Activated naive CD4-positive, alpha-beta T cell (primary cell): ENCODE measurements around the gene LMNB1.
"Not testable (repeated sequence)": the region's sequence is repeated elsewhere in the genome, so short reads cannot be mapped to it uniquely, and the experiment has no call there.

Experiments used
- DNase-seq, 4 experiments: peaks; one replicate each; lab custom pipeline; 2025; lab: John Stamatoyannopoulos, UW

The LMNB1 gene, protein sequence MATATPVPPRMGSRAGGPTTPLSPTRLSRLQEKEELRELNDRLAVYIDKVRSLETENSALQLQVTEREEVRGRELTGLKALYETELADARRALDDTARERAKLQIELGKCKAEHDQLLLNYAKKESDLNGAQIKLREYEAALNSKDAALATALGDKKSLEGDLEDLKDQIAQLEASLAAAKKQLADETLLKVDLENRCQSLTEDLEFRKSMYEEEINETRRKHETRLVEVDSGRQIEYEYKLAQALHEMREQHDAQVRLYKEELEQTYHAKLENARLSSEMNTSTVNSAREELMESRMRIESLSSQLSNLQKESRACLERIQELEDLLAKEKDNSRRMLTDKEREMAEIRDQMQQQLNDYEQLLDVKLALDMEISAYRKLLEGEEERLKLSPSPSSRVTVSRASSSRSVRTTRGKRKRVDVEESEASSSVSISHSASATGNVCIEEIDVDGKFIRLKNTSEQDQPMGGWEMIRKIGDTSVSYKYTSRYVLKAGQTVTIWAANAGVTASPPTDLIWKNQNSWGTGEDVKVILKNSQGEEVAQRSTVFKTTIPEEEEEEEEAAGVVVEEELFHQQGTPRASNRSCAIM

GRCh38 chr5:126776499-126777256 is at the start of gene LMNB1:
TSS of gene LMNB1 (plus strand) at chr5:126777136. CDS start at chr5:126777509, 373 bp downstream.
- peak; percentile 80 to 95 (median 84) for DNase-seq

DNA sequence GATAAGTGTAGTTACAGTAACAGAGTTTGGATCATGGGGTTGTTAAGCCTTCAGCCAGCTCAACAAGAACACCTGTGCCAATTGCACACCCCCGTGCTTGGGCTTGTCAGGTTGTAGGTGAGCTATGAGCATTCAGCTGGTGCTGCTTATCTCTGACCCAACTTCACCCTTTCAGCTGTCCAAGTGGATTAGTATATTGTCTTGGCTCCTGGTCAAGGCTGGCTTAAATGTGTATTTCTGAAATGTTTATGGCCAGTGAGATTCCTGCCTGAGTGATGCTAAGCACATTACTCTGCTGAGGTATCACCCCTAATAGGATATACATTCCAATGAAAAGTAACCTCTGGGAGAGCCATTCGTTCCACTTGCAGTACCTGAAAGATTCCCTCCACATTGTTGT is 44.2 kb upstream of the LMNB1 start:
- no peak for DNase-seq

DNA sequence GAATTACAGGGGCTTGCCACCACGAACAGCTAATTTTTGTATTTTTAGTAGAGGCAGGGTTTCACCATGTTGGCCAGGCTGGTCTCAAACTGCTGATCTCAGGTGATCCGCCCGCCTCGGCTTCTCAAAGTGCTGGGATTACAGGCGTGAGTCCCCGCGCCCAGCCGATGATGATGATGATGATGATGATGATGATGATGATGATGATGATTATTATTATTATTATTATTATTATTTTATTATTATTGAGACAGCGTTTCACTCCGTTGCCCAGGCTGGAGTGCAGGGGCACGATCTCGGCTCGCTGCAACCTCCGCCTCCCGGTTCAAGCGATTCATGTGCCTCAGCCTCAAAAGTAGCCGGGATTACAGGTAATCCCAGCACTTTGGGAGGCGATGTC is 42.4 kb upstream of the LMNB1 start:
- not testable (repeated sequence) for DNase-seq

- DNase-seq = no peak
Observed at GRCh38 chr5:126736141-126736540, 40.8 kb upstream of the LMNB1 start.

GRCh38 chr5:126741361-126741760 is 35.6 kb upstream of the LMNB1 start:
- DNase-seq = no peak

GRCh38 chr5:126742425-126742824 is 34.5 kb upstream of the LMNB1 start:
- DNase-seq = no peak

GRCh38 chr5:126744836-126745235 is 32.1 kb upstream of the LMNB1 start:
- no peak for DNase-seq

GRCh38 chr5:126745259-126745992 is 31.5 kb upstream of the LMNB1 start:
- DNase-seq = no peak

DNA sequence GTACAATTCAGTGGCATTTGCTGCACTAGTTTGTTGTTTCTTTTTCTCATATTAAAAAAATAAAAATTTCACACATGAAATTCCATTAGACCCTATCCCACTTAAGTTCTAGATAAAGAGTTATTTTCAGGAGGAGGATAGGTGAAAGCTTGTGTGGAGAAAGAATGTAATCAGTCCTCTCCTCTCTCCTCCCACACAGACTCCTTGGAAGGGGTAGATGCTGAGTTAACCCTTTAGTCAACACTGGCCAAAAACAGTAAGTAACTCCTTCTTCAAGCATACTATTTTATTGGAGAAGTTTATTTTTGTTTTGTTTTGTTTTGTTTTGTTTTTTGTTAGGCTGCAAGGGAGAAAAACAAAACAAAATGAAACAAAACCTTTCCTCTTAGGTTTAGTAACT is 30.6 kb upstream of the LMNB1 start:
- DNase-seq = no peak

DNA sequence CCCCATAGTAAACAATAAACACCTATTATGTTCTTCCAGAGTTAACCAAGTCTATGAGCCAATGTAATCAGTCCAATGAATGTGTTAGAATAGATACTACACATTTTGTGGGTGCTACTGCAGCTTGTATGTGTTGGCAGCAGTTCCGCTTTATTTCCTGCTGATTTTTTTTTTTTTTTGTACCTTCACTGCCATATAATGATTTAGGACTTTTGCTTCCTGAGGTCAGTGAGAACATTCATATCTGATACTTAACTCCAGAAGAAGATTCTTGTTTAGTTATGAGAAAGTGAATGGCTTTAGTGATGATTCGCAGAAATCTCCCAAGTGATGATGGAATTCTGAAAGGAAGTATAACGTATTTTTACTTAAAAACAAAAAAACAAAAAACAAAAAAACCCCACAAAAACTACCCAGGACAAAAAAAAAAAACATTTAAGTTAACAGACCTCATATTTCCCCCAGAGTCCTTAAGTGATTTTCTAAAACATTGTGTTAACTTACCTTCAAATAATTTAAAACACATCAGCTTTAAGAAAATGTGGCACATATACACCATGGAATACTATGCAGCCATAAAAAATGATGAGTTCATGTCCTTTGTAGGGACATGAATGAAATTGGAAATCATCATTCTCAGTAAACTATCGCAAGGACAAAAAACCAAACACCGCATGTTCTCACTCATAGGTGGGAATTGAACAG is 24.7 kb upstream of the LMNB1 start:
- no peak for DNase-seq

DNA sequence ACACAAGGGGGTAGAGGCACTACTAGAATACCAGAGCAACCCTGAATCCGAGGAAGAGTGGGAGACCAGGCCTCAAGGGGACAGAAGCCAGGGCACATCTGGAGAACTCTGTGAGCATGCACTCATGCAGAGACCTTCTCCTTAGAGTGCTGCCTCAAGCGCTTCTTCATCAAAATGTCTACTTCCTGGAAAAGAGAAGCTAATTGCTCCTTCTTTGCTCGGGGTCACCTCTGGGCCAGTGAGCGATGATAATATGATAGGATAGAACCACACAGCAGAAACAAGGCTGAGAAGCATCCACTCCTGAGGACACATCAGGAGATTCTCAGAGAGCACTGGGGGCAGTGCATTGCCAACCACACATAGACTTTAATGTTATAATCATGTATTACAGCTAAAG is 23.7 kb upstream of the LMNB1 start:
- DNase-seq = no peak

DNA sequence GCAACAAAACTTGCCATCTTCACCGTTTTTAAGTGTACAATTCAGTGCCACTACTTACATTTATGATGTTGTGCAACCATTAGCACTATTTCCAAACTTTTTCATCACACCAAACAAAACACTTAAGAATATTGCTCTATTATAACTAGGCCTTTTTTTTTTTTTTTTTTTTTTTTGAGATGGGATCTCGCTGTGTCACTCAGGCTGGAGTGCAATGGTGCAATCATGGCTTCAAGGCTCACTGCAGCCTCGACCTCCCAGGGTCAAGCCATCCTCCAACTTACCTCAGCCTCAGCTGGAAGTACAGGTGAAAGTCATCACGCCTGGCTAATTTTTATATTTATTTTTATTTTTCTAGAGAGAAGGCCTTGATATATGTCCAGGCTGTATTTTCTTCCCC is 22.3 kb upstream of the LMNB1 start:
- DNase-seq = no peak

GRCh38 chr5:126755593-126755992 is 21.3 kb upstream of the LMNB1 start:
- no peak for DNase-seq

DNA sequence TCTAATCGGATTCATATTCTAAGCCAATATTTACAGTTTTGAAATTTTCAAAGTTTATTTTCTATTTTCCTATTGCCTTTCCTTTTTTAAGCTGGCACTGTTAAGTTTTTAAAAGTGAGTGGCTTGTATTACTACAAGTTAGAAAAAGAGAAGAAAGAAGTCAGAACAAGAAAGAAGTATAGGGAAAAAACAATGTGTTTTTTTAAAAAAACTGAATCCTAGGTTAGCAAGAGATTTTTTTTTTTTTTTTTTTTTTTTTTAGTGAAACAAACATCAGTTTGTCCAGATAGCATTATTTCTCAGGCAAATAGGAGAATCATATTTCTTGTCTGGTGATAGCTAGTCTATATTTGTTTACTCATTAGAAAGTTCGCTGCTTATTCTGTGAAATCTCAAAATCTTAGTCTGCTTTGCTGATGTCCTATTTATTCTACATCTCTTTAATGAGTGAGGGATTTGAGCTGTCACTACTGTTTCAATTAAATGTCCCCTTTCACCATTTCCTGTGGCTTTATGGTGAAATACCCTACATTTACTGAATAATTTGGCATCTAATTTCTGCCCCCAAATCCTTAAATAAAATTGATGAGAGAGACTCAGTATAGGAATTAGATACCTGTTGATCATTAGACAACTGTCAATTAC is 19.1 kb upstream of the LMNB1 start:
- DNase-seq = no peak

DNA sequence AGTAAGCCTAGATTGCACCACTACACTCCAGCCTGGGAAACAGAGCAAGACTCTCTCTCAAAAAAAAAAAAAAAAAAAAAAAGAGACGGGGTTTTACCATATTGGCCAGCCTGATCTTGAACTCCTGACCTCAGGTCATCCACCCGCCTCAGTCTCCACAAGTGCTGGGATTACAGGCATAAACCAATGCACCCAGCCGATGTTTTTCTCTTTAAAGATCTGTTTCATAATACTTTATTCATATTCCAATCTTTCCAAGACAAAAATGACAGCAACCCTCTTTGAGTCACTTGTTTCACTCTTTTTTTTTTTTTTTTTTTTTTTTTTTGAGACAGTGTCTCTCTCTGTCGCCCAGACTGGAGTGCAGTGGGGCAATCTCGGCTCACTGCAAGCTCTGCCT is 13.6 kb upstream of the LMNB1 start:
- no peak for DNase-seq

DNA sequence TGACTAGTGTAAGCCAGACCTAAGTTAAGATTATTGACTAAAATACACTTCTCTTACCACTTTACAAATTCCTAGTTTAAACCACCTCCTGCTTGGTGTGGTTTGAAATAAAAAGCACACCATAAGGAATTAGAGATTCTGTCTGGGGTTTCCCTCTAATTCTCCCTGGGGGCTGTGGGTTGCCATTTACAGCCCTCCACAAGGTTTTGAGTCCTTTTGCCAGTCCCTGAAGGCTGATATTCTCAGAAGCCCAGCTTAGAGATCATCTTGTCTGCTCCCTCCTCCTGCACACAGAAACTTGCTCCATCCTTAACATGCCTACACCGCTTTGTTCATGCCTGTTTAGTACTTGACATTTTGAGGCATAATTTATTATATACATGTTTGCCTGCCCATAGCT is 7.2 kb upstream of the LMNB1 start:
- DNase-seq = no peak

- not testable (repeated sequence) for DNase-seq
Observed at GRCh38 chr5:126773536-126773935, 3.4 kb upstream of the LMNB1 start.

DNA sequence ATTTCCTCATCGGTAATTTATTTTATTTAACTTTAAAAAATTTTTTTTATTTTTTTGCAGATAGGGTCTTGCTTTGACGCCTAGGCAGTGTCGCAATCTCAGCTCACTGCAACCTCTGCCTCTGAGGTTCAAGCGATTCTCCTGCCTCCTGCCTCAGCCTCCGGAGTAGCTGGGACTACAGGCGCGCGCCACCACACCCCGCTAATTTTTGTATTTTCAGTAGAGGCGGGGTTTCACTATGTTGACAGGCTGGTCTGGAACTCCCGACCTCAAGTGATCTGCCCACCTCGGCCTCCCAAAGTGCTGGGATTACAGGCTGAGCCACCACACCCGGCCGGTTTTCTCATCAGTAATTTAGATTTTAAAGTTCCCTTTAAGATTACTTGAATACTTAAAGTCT is 2.3 kb upstream of the LMNB1 start:
- DNase-seq = not testable (repeated sequence)

DNA sequence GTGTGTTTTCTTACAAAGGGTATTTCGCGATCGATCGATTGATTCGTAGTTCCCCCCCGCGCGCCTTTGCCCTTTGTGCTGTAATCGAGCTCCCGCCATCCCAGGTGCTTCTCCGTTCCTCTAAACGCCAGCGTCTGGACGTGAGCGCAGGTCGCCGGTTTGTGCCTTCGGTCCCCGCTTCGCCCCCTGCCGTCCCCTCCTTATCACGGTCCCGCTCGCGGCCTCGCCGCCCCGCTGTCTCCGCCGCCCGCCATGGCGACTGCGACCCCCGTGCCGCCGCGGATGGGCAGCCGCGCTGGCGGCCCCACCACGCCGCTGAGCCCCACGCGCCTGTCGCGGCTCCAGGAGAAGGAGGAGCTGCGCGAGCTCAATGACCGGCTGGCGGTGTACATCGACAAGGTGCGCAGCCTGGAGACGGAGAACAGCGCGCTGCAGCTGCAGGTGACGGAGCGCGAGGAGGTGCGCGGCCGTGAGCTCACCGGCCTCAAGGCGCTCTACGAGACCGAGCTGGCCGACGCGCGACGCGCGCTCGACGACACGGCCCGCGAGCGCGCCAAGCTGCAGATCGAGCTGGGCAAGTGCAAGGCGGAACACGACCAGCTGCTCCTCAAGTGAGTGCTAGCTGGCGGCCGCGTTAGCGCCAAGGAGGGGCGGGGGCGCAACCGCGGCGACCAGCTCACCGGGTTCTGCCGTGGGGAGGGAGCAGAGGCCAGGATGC is 480 bp downstream of the LMNB1 start:
- peak in 3 of 4 experiments; percentile 39 to 51 (median 44) for DNase-seq

- peak; percentile 83 to 88 (median 86) for DNase-seq
Observed at GRCh38 chr5:126777975-126778674, 1.2 kb downstream of the LMNB1 start.
